HG03095 (cell line): ENCODE measurements around the gene SHF.
"Not testable (repeated sequence)": the region's sequence is repeated elsewhere in the genome, so short reads cannot be mapped to it uniquely, and the experiment has no call there.

Experiments
- ATAC-seq: cut with Tn5 transposase; IDR thresholded peaks from one replicate; pipeline ENCODE4 v1.9.1; 2021; ENCODE audit warnings: moderate library complexity; ENCODE audit not compliant: unreplicated experiment

Gene SHF

DNA sequence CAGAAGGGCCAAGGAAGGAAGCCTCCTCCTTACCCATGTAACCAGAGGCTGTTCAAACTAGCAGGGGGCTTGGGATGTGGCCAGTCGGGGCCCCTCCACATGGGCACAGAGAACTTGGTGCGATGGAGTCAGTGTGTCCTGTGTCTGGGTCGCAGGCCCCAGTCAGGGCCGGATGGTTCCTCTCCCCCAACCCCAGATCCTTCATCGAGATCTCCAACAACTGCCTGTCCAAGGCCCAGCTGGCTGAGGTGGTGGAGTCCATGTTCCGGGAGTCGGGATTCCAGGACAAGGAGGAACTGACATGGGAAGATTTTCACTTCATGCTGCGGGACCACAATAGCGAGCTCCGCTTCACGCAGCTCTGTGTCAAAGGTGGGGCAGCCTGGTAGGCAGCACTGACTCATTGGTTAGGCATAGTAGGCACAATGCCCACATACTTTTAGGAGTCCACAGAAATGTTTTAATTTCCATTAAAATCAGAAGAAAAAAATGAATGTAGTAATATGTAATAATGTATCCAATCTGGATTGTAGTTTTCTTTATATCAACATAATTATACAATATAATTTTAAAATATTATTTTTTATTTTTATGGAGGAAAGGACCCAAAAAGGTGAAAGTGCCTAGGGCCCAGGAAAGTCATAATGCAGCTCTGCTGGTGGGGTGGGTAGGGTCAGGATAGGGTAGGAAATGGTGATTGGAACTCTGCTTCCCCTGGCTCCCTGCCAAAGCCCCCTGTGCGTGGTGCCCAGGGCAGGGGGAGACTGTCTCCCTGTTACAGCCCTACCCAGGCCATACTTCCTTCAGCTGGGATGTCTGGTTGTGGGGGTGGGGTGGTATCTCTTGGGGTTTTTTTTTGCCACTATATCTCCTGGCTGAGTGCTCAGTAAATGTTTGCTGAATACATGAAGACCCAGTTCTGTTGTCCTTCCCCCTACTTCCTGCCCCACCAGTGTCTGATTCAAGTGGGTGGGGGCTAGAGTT is 39.4 kb downstream of the SHF start:
- ATAC-seq: no peak

DNA sequence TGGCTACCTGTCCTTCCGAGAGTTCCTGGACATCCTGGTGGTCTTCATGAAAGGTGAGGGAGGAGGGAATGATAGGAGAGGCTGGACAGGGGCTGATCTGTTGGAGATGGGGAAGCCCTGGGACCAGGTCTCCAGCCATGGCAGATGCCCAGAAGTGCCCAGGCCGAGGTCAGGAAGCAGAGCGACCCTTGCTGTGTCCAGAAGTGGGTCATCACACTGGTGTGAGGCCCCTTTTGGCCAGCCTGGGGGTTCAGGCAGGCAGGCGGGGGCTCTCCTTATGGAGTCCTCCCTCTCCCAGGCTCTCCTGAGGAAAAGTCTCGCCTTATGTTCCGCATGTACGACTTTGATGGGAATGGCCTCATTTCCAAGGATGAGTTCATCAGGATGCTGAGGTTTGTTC is 40.2 kb downstream of the SHF start:
- no peak for ATAC-seq

DNA sequence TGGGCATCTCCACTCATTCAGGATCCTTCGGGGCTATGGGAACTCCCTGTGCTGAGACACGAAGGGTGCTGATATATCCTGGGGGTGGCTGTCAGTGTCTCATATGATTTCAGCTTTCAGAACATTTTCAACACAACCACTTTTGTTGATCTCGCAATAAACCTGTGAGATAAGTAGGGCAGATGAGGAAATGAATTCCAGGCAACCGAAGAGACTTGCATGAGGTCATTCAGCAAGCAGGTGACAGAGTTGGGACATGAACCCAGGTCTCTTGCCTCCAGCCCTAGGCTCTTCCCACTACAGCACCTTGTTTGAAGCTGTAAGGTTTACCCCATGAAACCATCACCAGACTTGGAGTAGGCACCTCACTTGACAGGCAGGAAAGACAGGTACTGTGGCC is 41.4 kb downstream of the SHF start:
- ATAC-seq: no peak

DNA sequence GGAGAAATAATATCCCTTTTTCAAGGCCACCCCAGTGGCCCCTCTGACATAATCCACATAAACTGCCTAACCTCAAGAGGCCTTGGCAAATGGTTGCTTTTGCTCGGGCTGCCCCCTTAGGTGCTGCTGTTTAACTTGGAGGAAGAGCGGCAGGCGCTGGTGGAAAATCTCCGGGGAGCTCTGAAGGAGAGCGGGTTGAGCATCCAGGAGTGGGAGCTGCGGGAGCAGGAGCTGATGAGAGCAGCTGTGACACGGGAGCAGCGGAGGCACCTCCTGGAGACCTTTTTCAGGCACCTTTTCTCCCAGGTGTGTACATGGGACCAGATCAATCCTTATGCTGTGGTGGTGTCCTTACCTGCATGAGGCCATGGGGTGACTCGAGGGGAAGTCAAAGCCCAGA is 43.0 kb downstream of the SHF start:
- no peak for ATAC-seq

DNA sequence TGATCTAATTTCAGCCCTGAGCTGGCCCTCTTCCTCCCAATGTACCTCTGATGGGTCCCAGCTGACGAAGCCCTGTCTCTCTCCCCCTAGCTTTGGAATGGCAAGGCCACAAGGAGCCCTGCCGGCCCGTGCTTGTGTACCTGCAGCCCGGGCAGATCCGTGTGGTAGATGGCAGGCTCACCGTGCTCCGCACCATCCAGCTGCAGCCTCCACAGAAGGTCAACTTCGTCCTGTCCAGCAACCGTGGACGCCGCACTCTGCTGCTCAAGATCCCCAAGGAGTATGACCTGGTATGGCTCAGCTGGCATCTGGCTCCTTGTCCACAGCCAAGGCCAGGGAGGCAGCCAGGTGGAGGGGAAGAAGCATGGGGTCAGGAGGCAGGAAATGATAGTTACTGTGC is 43.8 kb downstream of the SHF start:
- ATAC-seq: no peak

DNA sequence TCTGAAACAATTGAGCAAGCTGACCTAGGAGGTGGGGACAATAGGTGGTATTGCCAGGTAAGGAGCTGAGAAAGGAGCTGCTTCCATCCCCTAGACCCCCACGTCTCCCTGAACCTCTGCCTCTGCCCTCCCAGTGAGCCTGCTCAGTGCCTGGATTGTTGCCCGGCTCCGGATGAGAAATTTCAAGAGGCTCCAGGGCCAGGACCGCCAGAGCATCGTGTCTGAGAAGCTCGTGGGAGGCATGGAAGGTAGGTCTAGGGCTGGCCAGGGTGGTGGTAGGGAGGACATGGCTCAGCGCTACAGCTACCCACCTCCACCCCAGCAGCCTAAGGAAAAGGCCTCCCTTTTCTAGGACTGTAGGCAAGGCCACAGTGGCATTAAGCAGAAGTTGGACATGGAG is 44.7 kb downstream of the SHF start:
- no peak for ATAC-seq

DNA sequence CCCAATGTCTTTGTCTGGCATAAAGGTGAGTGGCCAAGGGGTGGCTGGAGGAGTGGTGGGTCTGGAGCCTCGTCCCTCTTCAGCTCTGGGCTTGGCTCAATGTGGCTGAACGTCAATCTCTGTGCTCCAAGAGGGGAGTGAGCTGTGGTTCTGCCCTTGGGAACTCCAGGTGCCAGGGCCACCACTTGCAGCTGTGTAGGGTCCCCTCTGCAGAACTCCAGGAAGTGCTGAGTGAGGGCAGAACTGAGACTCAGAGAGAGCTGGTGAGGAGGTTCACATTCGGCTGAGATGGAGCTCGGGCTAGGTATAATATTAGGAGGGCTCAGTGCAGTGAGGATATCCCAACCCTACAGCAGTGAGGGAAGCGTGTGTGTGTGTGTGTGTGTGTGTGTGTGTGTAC is 46.4 kb downstream of the SHF start:
- no peak for ATAC-seq

DNA sequence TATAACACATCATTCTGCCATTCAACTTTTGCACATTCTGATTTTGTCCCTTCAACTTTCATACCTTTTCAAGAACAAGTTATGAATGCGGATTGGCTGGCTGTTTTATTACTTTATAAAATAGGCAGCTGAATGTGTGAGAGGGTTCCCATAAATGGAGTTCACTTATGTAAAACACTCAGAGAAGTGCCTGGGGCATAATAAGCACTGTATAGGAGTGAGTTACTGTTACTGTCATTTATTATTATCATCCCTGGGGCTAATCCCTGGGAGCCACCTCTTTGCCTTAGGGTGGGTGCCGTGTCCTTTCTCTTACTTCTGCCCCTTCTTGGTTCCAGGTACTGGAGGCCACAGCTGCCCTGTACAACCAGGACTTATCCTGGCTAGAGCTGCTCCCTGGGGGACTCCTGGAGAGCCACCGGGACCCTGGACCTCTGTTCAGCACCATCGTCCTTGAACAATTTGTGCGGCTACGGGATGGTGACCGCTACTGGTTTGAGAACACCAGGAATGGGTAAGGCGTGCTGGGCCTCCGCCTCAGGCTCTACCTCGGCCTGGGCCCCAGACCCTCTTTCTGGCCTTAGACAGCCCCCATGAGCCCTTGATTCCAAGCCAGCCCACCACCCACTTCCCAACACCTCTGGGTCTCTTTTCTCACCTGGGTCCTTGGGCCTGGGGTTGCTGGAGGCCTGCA is 47.1 kb downstream of the SHF start:
- ATAC-seq: no peak

DNA sequence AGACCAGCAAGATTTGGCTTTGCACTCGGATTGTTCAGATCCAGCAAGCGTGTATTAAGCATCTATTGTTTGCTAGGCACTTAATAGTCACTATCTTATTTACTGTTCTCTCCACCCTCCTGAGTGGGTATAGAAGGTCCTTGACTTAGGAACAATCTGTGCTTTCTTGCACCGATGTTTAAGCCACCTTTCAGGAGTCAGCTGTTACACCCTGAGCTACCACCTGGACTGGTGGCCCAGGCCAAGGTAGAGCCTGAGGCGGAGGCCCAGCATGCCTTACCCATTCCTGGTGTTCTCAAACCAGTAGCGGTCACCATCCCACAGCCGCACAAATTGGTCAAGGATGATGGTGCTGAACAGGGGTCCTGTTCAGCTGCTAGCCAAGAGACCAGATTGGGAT is 48.0 kb downstream of the SHF start:
- no peak for ATAC-seq

DNA sequence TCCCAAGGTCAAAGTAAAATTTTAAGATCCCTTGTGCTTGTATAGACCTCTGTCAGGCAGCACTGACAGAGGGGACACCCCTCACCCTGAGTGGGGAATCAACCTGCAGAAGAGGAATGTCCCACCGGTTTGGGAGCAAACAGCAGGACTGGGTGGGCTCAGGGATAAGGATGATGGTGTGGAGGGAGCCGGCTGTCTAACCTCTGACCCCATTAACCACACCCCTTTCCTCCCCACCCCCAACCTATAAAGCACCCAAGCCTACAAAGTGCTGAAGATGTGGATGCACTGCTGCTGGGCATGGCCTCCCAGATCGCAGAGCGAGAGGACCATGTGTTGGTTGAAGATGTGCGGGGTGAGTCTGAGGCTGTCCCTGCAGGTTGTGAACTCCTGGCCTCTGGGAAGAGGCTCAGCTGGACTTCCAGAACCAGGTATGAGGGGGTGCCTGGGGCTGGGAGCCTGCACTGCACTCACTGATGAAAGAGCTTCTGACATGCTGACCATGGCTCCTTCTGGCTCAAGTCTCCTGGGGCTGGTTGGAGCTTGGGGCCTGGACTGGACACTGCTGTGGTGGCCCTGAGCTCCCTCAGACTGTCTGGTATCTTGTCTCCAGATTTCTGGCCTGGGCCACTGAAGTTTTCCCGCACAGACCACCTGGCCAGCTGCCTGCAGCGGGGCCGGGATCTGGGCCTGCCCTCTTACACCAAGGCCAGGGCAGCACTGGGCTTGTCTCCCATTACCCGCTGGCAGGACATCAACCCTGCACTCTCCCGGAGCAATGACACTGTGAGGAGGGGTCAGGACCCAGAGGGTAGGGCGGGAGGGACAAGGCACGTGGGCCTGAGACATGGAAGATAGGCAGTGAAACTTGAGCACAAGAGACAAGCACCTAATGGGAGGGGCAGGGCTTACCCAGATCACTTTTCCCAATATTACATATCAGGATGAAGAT is 48.7 kb downstream of the SHF start:
- ATAC-seq: no peak

DNA sequence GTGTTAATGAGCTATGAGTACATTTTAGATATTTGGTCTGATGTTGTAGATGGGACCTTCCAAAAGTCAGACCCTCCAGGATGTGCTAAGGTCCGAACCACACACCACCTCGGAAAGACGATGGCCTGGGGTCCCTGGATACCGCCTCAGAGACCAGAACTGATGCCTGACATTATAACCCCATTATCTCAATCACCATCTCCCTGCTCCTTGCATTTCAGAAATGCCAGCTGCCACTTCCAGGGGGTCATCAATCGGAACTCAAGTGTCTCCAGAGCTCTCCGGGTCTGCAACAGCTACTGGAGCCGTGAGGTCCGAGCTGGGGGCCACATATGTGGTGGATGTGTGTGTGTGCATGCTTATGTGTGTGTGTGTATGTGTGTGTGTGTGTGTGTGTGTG is 50.1 kb downstream of the SHF start:
- no peak for ATAC-seq

DNA sequence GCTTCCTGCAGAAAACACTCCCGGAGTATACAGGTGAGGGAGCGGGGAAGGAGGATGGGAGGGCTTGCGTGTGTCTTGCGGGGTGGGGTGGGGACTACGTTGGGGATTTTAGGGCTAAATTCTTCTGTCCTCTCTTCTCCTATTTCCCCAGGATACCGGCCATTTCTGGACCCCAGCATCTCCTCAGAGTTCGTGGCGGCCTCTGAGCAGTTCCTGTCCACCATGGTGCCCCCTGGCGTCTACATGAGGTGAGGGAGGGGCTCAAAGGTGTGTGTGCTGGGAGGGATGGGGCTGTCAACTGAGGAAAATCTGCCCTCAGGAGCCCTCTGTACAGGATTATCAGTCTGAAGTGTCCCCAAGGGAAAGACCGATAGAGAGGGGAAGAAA is 51.4 kb downstream of the SHF start:
- ATAC-seq: no peak

DNA sequence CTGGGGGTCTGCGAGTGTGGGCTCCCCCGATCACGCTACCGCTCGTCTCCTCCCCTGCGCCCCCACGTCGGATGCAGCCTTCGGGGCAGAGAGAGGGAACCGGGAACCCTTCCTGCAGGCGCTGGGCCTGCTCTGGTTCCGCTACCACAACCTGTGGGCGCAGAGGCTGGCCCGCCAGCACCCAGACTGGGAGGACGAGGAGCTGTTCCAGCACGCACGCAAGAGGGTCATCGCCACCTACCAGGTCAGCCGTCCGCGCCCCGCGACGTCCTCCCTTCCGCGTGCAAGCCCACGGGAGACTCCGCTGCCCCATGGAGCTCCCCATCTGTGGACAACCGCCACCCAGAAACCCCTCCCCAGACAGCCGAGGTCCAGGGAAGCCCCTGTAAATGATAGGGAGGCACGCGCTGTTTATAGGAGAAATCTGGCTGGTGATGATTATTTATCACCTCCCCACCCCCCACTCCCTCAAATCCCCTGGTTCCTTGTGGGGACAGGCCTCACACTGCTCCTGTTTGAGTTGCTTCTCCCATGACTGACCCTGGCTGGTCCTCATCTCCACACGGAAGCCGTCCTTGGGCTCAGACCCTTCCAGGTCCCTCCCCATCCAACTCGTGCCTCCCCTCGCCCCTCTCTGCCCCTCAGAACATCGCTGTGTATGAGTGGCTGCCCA is 51.9 kb downstream of the SHF start:
- not testable (repeated sequence) for ATAC-seq

DNA sequence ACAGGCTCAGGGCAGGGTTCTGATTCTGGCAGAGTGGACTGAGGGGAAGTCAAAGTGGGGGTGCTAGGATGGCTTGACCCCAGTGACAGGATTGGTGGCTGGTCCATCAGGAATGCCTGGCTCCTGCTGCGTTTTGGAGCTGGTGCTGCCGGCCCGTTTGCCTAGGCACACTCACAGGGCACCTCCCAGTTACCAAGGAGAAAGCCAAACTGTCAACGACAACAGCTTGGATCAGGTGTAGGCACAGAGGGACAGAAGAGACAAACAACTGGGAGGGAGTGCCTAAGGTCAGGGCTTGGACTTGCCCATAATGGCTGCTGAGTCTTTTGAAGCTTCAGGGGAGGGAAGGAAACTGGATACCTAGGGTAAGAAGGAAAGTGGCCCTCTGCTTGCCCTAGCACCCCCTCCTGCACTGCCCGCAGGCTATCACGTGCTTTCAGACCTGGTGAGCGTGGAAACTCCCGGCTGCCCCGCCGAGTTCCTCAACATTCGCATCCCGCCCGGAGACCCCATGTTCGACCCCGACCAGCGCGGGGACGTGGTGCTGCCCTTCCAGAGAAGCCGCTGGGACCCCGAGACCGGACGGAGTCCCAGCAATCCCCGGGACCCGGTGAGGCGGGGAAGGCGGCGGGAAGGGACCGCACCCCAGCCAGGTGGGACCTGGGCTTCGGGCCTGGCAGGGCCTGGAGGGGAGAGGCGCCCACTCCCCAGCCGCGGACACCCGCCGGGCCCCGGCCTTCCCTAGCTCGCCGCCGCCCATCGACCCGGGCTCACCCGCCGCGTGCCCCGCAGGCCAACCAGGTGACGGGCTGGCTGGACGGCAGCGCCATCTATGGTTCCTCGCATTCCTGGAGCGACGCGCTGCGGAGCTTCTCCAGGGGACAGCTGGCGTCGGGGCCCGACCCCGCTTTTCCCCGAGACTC is 52.8 kb downstream of the SHF start:
- no peak for ATAC-seq

DNA sequence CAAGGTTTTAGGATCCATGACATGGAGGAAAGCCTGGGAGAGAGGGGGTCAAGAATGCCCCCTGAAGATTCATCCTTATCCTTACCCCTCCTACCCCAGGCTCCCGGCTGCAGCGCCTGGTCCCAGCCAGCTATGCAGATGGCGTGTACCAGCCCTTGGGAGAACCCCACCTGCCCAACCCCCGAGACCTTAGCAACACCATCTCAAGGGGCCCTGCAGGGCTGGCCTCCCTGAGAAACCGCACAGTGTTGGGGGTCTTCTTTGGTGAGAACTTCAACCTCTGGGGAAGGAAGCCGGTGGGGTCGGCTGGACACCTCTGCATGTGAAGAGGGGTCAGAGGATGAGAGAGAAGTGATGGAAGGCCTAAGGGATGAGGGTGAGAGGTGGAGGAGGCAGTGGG is 53.7 kb downstream of the SHF start:
- no peak for ATAC-seq

DNA sequence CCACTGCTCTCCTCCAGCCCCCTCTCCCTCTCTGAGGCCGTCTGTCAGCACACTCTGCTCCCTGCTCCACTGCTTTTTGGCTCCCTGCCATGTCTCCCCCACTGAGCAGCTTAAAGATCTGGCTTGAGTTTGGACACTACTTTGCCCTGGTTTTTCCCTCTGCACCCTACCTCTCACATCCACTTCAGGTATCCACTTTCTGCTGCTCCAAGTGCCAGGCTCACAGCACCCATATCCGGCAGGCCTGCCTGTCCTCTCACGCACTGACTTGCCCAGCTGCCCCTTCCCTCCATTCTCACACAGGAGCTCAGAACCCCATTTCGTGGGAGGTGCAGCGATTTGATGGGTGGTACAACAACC is 54.2 kb downstream of the SHF start:
- ATAC-seq: no peak

DNA sequence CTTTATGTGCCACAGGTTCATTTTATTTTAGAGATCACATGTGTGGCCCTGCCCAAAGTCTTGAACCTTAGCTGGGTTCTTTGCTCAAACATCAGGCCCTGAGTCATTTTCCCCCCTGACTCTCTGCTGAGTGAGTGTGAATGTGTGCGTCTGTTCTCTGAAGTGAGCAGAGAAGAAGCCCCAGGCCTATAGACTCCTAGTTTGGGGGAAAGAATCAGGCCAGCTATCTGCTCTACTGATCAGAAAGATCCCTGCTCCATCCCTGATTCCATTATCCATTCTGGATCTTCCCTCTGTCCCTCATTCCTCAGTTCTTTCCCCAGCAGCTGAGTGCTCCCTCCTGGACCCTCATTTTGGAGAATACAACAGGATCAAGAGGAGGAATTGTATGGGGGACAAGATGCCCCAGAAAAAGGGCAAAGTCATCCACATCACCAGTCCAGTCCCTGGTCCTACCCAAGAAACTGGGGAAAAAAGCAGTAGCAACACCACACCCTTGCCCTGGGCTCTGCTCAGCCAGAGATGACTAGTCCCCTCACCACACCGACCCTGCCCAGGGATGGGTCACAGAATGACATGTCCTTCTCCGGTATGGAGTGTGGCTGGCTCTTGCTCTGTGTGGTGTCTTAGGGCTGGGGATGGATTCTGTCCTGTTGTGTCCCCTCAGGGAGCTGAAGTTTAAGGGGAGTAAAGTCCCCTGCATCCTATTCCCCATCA is 54.8 kb downstream of the SHF start:
- ATAC-seq: no peak

DNA sequence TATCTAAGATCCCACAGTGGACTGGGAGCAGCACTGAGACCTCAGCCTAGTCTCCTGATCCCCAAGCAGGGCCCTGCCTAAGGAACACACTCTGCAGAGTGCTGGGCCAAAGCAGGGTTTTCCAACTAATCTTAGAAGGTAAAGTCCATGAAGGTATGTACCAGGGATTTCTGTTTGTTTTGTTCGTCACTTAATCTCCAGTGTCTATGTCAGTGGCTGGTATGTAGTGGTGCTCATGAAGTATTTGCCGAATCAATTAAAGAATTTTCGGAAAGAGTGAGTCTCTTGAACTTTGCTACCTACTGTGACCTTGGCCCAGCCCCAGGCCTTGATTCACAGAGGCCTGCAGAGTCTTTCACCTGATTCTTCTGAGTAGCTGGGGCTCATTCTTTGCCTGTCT is 56.3 kb downstream of the SHF start:
- ATAC-seq: no peak
